ENCODE data around the gene LPAR1.

DNA sequence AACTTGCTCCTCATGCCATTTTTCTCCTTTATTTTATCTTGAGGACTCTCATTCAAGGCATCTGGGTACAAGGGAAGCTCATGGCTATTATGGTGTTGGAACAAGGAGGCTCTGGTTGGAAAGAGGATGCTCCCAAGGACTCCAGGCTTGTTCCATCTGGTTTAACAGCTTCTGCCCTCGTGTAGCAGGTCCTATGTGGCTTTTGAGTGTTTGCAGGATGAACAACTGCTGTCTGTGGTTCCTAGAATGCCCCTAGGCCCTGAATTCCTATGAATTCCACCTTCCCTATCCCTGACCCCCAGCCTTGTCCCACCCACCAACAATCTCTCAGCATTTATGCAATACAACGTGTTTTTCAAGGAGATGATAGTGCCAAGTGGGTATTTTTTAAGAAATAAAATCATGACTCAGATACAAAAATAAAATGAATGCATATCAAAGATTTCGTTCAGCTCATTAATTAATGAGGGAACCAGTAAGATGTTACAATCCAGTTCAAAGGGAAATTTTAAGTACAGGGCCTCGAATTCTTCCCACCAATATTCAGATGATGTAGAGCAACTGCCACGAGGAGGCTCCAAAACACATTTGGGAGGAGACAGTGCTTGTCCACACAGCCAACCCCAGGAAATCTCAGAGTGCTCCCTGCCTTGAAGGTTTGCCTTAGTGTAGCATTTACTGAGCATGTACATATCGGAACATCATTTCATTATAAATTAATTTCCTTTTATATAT is 187.7 kb downstream of the LPAR1 start:
- TF ChIP-seq, protein P1, sequence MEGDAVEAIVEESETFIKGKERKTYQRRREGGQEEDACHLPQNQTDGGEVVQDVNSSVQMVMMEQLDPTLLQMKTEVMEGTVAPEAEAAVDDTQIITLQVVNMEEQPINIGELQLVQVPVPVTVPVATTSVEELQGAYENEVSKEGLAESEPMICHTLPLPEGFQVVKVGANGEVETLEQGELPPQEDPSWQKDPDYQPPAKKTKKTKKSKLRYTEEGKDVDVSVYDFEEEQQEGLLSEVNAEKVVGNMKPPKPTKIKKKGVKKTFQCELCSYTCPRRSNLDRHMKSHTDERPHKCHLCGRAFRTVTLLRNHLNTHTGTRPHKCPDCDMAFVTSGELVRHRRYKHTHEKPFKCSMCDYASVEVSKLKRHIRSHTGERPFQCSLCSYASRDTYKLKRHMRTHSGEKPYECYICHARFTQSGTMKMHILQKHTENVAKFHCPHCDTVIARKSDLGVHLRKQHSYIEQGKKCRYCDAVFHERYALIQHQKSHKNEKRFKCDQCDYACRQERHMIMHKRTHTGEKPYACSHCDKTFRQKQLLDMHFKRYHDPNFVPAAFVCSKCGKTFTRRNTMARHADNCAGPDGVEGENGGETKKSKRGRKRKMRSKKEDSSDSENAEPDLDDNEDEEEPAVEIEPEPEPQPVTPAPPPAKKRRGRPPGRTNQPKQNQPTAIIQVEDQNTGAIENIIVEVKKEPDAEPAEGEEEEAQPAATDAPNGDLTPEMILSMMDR (IDR thresholded peaks at IDR 0.05), result no peak
- TF ChIP-seq POLR2AphosphoS5 (IDR thresholded peaks at IDR 0.05), result no peak
